Epithelial cell of esophagus (primary cell): ENCODE results near the gene SDS.

Experiments
- DNase-seq: peaks from one replicate; pipeline ENCODE4 v3.0.0; 2010; ENCODE audit warnings: low read depth
- H3K4me3 ChIP-seq: 2 replicates; pipeline ENCODE4 v1.5.1; 2011; ENCODE audit warnings: mild to moderate bottlenecking, low read length, control low read depth
- TF ChIP-seq, protein P1 (sequence below): IDR thresholded peaks from 2 replicates; pipeline ENCODE4 v1.5.1; 2011; ENCODE audit warnings: low read depth, mild to moderate bottlenecking, low read length, control low read depth, inconsistent platforms; ENCODE audit not compliant: insufficient read depth; ENCODE audit errors: missing control alignments

Gene SDS

DNA sequence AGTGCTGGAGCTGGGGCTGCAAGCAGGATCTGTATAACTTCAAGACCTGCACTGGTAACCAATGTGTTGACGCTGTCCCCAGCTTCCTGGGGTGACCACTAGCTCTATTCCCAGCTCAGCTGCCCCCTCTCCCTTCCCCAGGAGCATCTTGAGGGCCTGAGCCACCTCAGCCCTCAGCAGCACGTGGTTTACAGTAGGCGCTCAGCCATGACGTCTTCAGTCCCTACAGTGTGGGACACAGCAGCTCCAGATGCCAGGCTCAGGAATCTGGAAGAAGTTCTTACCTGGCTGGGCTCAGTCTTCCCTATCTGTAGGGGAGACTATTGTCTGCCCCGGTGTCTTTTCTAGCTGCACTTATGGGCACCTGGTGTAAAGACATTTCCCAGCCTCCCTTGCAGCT, 8.6 kb downstream of the SDS start:
- DNase-seq, result no peak
- no peak overlapping the region for H3K4me3 ChIP-seq
- TF ChIP-seq, protein P1, sequence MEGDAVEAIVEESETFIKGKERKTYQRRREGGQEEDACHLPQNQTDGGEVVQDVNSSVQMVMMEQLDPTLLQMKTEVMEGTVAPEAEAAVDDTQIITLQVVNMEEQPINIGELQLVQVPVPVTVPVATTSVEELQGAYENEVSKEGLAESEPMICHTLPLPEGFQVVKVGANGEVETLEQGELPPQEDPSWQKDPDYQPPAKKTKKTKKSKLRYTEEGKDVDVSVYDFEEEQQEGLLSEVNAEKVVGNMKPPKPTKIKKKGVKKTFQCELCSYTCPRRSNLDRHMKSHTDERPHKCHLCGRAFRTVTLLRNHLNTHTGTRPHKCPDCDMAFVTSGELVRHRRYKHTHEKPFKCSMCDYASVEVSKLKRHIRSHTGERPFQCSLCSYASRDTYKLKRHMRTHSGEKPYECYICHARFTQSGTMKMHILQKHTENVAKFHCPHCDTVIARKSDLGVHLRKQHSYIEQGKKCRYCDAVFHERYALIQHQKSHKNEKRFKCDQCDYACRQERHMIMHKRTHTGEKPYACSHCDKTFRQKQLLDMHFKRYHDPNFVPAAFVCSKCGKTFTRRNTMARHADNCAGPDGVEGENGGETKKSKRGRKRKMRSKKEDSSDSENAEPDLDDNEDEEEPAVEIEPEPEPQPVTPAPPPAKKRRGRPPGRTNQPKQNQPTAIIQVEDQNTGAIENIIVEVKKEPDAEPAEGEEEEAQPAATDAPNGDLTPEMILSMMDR, result no peak

DNA sequence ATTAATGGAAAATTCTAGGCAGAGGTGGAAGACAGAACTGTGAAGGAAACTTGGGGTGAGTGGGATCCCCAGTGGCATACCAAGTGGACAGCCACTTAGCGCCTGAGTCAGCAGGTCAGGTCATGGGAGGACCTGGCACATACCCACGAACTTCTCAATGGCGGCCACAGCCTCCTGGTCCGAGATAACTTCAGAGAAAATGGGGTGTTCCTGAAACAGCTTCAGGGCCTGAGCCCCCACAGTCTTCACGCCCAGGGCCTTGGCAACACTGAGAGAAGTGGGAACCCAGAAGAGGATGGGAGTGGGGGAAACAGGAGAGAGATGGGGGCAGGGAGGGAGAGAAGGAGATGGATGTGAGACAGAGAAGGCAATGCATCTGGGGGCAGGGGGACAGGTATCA, 9.9 kb downstream of the SDS start:
- TF ChIP-seq, protein P1, result no peak
- no peak for DNase-seq
- H3K4me3 ChIP-seq, result no peak overlapping the region

DNA sequence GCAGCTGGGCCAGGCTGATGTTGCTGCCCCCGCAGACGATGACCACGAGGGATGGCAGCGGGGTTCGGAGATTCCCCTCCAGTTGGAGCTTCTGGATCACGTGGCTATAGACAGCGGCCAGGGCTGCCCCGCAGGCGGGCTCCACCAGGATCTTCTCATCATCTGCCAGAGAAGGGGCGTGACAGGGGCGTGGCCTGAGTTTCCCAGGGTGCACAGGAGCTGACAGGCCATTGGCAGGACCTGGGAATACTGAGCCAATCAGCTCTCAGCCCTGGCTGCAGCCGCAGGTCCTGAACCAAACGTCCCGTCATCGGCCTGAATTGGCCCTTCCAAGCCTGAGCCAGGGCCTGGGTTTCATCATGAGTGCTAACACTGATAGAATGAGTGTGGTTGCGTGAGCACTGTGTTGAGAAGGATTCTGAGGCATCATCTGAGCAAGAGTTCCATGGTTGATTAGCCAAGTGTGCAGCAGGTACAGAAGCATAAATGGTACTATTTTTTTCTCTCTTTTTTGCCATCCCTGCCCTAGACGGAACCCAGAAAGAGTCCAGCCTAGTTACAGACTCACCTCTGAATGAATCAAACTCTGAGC, 10.6 kb downstream of the SDS start:
- H3K4me3 ChIP-seq, result no peak overlapping the region
- peak; percentile 14 for DNase-seq
- TF ChIP-seq, protein P1, result no peak

DNA sequence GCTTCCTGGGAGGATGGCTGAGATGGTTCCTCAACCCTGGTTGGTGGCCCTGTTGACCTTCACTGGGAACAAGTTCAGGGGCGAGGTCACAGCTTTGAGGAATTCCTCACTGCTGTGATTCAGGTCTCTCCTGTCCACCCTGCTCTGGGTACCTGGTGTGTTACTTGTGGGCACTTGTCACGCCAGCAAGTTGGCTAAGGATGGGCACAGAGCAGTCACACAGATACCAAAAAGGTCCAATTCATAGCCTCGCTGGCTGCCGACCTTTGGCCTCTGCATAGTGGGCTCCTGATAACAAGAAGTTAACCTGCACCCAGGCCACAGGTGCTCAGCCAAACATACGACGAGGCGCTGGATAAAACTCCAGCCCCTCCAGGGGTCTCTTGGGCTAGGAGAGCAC, 11.2 kb downstream of the SDS start:
- no peak overlapping the region for H3K4me3 ChIP-seq
- TF ChIP-seq, protein P1, result no peak
- no peak for DNase-seq

DNA sequence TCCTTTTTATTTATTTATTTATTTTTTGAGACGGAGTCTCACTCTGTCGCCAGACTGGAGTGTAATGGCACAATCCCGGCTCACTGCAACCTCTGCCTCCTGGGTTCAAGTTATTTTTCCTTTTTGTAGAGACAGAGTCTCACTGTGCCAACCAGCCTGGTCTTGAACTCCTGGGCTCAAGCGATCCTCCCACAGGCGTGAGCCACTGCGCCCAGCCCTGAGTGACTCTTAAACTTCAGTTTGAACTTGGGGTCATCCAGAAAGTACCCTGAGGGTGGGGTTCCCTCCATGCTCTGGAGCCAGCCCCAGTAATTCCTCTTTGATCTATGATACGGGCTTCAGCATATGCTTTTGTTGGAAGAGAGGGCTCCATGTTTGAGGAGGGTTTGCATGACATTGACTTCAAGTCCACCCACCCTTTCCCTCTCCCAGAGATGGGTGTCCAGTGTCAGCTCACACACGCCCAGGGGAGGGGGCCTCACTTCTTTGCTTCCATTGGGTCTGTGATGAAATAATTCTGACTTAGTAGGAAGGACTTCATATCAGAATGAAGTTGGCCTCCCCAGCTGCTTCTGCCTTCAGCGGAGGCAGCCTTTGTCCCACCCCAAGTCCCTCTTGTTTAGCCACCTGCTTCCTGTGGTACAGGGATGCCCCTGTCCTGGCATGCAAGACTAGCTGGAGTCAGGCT, 11.9 kb downstream of the SDS start:
- DNase-seq, result no peak
- no peak overlapping the region for H3K4me3 ChIP-seq
- TF ChIP-seq, protein P1, result no peak

DNA sequence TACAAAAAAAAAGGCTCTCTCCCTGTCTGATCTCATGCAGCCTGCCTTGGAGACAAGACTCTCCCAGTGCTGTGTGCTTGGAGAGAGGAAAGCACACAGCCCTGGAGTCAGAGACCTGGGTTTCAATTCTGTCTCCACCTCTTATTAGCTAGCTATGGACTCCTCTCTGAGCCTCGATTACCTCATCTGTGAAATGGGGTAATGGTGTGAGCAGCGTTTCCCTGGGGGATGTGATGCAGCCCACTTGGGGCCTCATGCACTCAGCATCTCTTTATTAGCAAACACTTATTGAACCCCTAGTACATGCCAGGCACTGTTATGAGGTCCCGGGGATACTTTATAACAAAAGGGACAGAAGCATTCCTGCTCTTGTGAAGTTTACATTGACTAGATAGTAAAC, 12.5 kb downstream of the SDS start:
- TF ChIP-seq, protein P1, result no peak
- no peak overlapping the region for H3K4me3 ChIP-seq
- DNase-seq, result no peak
